H1 (cell line): ENCODE measurements around the gene ERCC6. TPM values are rescaled to one million over a fixed set of nuclear protein-coding genes. Genes with fewer than 3 reads are reported as not detected.

Source experiments
- CHD7 ChIP-seq: fragments of 300-600 bp; sonication (generic); IDR thresholded peaks from 2 replicates; pipeline ENCODE4 v1.7.1; 2012; ENCODE audit warnings: low read length, moderate library complexity, mild to moderate bottlenecking, inconsistent platforms; ENCODE audit not compliant: insufficient replicate concordance
- RBBP5 ChIP-seq: IDR thresholded peaks from 2 replicates; pipeline ENCODE4 v1.7.1; 2012; ENCODE audit warnings: low read depth, mild to moderate bottlenecking, inconsistent platforms, low read length, moderate library complexity, borderline replicate concordance
- RXRA ChIP-seq: IDR thresholded peaks from 2 replicates; pipeline ENCODE4 v1.6.1; 2011; ENCODE audit warnings: low read depth, mild to moderate bottlenecking, low read length, moderate library complexity; ENCODE audit not compliant: insufficient read depth
- polyA plus RNA-seq, 7 experiments: library from polyadenylated mRNA; depleted of rRNA in 3 of 7; stranded (reverse) in 5 of 7; unstranded in 2 of 7; fragments of >200 nt in 5 of 7; fragments of 200-250 nt in 2 of 7; gene quantifications; 1 replicate in 5 of 7; 2 replicates in 1 of 7; 4 replicates in 1 of 7; pipeline versions ENCODE4 v1.2.1 to v1.2.3, GENCODE V29; 2011 to 2013; ENCODE audit warnings: missing spikeins in 2 of 7, mixed read lengths in 2 of 7
- total RNA-seq: library from RNA; stranded (reverse); fragmentation: NEBNext Ultra II Directional; extraction: Animal tissue kit (Norgen Biotek cat#: 25700); gene quantifications from 2 replicates; pipeline ENCODE4 v1.2.1, GENCODE V29; 2021

Gene ERCC6
- total and polyA plus RNA-seq, 2 of the 8 experiments (the other 6 are each of a cell fraction or from before 2014, with no cell fraction given), result 4.1 to 11.9 TPM

DNA sequence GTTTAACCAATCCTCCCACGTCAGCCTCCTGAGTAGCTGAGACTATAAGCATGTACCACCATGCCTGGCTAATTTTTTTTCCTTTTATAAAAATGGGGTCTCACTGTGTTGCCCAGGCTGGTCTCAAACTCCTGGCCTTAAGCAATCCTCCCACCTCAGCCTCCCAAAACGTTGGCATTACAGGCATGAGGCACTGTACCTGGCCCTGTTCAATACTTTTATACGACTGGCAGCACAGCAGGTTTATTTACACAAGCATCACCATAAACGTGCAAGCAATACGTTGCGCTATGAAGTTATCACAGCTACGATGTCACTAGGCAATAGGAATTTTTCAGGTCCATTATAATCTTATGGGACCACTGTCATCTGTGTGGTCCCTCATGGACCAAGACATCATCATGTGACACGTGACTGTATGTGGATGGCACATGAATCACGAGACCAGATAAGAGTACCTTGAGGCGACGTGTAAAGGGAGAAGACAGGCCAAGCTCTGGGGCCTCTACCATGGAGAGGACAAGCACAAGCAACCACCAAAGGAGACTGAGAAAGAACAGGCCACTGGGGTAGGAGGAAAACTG lies 36.7 kb upstream of the ERCC6 start (continued):
- TF ChIP-seq CHD7 (no peak), RBBP5 (no peak), RXRA (no peak)
